CD4-positive, alpha-beta T cell treated with Interleukin-6 at 100 ng/mL for 8 hours (primary cell): ENCODE measurements around the gene LYZL2.

Source experiments
- DNase-seq: peaks from one replicate; pipeline ENCODE4 v3.0.0-alpha.2; 2020; ENCODE audit warnings: mixed read lengths, low spot score

The LYZL2 gene

DNA sequence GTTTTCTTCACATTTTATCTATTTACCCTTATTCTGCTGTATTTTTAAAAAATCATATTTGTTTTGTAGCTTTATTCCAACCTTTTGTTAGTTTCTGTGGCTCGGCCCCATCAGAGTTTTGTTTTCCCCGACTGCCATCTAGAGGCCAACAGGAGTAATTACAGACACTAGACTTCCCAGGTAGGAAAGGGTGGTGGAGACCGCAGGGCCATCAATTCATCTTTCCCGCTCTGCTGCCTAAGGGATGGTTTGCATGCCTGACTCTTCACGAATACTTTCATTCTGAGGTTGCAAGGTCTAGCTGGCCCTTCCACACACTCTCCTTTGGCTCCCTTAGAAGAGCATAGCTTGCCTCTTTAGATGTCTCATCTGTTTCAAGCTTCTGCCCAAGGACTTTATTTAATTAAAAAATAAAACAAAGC, 38.3 kb downstream of the LYZL2 start:
- DNase-seq = peak; percentile 56

DNA sequence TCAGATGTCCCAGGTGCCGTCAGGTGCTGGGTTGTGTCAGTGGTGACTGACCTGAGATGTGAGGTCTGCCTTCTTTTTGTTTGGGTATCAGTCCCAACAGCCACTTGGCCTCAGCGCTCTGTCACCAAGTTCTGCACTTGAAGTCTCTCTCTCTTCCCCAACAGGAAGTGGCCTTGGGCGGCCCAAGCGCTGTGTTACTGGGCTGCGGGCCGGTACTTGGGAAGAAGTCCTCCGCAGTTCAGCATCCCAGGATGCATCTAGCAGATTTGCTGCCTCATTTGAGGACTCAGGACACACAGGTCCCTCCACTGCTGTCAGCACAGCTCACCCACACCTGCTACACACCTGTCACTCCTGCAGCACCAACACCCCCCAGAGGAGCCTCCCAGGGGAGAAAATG, 40.1 kb downstream of the LYZL2 start:
- DNase-seq = no peak

DNA sequence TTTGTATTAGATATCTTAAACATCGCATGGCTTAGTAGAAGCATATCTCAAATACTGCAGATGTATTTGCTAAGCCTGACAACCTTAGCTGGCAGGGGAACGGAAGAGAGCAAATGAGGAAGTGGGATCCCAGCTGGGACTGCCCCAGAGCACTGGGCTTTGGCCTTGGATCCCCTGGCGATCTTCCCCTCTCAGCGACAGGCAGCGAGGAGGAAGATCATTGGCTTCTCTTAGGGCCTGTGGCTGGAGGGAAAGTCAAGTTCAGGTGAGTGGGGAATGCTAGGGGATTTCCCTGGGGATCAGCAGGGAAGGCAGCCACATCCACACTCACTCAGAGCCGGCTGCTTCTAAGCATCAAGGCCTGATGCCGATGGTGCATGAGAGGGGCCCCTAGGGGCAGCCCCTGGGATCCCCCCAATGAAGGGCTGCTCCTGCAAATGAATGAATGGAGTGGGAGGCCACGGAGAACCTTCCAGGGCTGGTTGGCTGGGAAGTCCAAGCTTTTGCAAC, 42.0 kb downstream of the LYZL2 start:
- no peak for DNase-seq

DNA sequence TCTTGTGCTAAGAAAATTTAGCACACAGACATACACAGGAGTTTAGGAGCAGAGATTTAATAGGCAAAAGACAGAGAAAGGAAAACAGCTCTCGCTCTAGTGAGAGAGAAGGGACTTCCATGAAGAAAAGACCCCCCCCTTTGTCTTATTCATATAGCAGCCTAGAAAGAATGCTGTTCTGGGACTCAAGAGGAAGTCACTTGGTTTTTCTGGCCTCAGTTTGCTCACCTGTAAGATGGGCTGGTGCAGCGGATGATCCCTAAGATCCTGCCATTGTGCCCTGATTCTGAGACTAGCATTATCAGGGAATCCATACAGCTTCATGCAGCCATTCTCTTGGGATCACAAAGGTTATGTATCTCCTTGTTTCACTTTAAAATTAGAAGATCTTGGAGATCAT, 42.7 kb downstream of the LYZL2 start:
- DNase-seq = no peak

DNA sequence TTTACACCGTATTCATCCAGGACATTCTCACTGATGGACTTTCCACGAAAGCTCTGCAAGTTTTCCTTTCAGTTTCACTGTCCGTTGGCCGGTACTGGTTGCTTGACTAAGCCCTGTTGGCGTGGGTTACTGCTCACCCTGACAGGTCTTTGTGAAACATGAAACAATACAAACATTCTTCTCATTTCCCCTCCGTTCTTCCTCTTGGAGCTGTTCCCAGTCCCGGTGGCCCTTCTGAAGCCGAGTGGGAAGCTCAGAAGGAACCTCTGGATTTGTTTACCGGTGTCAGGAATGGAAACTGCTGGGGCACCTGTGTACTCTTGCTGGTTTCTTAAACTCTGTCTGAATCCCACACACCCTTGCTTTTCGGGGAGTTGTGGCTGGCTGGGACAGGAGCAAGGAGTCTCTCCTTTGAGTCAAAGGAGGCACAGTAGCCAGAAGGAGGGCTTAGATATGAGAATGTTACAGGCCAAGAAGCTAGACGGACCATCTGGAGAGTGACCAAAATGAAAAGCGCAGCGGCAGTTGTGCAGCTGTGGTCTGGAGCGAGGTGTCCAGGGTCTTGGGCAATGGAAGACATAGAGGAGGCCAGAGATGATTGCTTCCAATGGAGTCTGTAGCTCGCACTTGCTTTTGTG, 45.7 kb downstream of the LYZL2 start:
- DNase-seq = no peak

DNA sequence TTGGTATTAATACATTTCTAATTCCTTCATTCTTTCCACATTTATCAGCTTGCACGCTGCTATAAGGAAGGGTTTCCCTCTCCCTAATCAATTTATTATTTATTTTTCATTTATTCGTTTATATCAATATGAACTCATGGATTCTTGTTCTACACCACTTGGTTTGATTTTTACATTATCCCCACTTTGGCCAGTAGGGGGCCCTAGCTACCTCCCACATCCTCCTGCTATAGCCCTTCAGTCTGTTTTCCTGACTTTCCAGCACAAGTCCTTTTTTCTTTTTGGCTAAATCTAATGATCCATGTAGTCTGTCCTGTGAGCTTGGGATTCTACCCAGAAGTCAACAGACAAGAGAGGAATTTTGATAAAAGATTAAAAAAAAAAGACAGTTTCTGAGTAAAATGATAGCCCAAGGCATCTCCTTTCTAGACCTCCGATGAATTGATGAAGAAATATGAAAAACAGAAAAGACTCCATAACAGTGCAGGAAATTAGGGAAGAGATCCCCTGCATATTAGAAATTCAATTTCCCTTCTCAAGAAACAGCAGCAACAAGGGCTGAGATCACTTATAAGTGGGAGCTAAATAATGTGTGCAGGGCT, 47.7 kb downstream of the LYZL2 start:
- DNase-seq = peak; percentile 12

DNA sequence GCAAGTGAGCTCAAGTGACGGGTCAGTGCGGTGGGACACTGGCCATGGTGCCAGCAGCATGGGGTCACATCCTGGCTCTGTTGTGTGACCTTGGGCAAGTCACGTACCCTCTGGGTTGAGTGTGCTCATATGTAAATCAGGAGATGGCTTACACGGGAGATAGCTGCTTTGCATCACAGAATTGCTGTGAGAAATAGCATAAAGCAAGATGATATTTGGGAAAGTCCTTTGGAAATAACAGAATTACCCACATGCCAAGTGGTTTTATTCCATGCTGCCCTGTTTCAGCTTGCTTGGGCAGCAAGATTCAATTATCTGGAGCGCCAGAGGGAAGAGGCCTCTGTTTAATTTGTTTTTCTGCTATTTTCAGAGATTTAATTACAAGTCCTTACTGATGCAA, 48.9 kb downstream of the LYZL2 start:
- no peak for DNase-seq

DNA sequence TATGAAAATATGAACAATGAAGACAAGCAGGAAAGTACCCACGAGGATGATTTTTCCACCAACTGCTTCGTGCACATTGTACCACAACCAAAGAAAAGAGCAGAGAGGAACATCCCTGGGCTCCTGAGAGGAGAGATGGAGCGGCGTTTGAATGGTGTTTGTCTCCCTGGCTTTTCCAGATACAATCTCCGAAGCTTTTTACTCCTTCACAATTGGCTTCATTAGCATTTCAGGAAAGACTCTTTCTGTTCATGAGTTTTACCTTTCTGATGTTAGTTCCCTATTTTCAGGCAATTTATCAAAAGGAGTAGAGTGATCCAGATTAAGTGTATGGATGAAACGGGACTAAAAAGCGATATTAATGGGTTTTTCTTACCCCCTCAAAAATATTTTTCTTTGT, 49.3 kb downstream of the LYZL2 start:
- DNase-seq = no peak

DNA sequence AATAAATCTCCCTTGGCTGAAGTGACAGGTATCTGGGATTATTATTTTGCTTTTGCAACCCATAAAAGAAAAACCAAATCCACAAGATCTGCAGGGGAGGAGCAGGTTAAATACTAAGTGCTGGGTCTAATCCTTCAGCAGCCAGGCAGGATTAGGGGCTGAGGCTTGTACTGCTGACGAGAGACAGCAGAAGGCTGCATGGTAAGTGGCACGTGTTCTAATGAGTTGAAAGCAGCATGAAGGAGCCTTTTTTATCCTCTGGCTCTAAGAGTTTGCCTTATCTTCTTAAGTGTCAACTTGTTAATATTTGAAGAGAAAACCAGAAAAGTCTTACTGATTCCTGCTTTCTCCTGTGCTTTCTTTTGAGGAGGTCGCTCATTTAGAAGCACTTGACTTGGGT, 50.0 kb downstream of the LYZL2 start:
- no peak for DNase-seq

DNA sequence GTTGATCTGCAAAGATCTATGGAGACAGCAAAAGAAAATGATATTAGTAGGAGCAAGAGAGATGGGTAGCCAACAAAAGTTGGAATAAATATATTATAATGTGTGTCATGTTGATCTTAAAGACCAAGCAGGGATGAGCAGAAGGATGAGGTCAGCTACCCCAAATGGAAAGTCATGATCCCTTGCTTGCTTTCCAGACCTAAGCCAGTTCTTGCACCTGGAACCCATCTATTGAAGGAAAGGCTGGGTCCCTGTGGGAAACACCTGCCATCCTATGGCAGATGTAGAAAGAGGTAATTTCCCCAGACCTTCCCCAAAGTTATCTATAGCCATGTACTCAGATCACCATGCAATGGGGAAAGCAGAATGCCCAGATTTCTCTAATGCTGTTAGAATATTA, 52.5 kb downstream of the LYZL2 start:
- DNase-seq = no peak

DNA sequence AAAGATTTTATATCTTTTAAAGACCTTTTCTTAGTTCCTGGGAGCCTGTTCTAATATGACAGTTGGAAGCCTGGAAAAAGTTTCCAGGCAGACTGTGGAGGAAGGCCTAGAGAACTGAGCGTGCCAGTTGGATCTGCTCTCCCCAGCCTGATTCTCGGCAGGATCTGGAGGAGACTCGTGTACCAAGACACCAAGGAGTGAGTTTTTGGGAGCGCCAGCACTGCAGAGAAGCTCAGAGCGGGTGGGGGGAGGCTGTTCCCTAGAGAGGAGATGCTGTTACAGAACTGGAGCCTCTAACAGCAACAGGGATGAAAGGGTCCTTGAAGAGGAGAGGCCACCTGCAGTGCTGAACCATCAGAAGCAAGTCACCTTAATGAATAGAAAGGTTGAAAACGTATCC, 52.9 kb downstream of the LYZL2 start:
- no peak for DNase-seq

DNA sequence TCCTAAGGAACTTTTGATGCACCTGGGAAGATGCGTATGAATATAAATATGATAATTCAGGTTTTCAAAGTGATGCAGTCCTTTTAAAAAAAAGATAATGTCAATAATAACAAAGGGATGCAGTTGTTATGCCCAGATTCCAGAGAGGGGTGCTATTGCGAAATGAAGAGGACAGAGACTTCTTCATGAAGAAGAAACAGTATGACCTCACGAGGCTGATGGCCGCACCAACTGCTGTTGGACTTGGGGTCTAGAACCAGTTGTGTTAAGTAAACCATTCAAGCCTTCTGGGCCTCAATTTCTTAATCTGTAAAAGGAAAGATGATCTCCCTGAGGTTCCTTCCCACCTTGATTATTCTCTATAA, 55.1 kb downstream of the LYZL2 start:
- DNase-seq = no peak

DNA sequence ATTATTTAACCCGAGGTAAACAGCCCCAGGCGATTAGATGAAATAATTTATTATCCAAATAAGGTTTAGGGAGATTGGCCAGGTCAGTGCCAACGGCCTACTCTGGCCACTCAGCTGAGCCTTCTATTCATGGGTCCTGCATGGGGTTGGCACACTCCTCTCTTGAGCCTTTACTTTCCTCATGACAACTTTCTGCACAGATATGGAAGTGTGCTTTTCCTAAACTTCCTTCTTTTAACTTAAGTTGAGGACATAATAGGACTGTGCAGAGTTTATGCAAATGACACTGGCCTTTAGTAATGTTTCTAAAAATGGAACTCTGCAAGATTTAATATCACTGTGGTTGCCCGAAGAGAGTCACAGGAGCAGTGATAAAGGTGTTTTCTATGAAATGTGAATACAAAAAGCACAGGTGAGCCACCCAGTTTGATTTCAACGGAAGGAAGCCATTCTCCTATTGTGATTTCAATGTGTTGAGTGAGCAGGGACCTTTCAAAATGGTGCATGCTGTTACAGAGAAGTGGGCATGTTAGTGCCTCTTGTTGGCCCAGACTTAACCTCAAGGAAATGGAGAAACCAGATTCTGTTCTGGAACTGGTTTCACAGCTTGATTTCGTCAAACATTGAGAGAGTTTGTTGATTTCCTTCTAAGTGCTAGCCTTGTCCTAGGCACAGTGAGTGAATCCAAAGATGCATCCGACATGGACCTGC, 55.7 kb downstream of the LYZL2 start:
- no peak for DNase-seq

DNA sequence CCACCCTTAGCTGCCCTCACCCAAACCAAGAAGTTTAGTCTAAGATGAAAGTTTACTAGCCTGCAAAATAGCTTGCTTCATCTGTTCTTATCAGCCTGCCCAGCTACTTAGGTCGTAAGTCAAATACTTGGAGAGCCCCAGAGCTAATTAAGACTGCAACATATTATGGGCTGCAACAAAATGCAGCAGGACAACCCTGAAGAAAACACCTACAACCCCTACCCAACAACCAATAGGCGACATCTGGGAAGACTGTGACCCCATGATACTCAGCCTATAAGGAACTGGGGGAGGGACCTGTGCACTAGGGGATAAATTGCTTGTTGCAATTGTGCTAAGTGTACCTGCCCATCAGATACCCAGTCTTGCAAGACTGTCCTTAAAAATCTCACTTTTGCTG, 64.1 kb downstream of the LYZL2 start:
- no peak for DNase-seq

DNA sequence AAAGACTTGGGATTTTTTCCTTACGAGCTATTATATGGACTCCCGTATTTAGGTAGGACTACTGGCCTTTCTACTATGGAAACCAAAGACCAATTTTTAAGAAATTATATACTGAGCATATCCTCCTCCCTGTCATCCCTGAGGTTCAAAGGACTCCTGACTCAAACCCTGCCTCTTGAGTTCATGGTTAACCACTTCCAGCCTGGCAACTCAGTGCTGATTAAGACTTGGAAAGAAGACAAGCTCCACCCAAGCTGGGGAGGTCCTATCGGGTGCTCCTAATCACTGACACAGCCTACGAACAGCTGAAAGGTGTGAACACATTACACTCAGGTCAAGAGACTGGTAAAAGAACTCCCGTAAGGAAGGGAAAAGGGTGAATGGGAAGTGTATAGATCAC, 66.8 kb downstream of the LYZL2 start:
- DNase-seq = no peak
